Astrocyte of the spinal cord (primary cell): ENCODE data around the gene NXPH4.

Experiments used
- DNase-seq: peaks from one replicate; pipeline ENCODE4 v3.0.0; 2011; ENCODE audit warnings: low read depth, low spot score
- H3K4me3 ChIP-seq: 2 replicates; pipeline ENCODE4 v1.5.1; 2011; ENCODE audit warnings: low read depth, mild to moderate bottlenecking, low read length, moderate library complexity
- CTCF ChIP-seq: IDR thresholded peaks from 2 replicates; pipeline ENCODE4 v1.5.1; 2012; ENCODE audit warnings: low read depth, mild to moderate bottlenecking, low read length, inconsistent platforms
- in situ Hi-C: cut with HindIII; loops from 2 replicates; pipeline ENCODE4 v1.10.0; 2017; ENCODE audit warnings: low sequenced_read_pairs

NXPH4 gene

GRCh38 chr12:57243521-57244311 lies 27.1 kb downstream of the NXPH4 start:
- peak; percentile 85 for TF ChIP-seq CTCF
- H3K4me3 ChIP-seq = peak overlapping the region; percentile 31
- DNase-seq = peak; percentile 75
- in situ Hi-C loops = no loop called here

- no peak for DNase-seq
- no peak for TF ChIP-seq CTCF
- in situ Hi-C loops = no loop called here
- H3K4me3 ChIP-seq = no peak overlapping the region
These were observed 27.7 kb downstream of the NXPH4 start for GRCh38 chr12:57244312-57244696.

GRCh38 chr12:57247041-57247440 lies 30.4 kb downstream of the NXPH4 start:
- DNase-seq = no peak
- no peak overlapping the region for H3K4me3 ChIP-seq
- in situ Hi-C loops = no loop called here
- no peak for TF ChIP-seq CTCF

GRCh38 chr12:57248934-57249742 lies 32.5 kb downstream of the NXPH4 start:
- no peak overlapping the region for H3K4me3 ChIP-seq
- in situ Hi-C loops = no loop called here
- no peak for DNase-seq
- TF ChIP-seq CTCF = no peak

- no peak for TF ChIP-seq CTCF
- no peak for DNase-seq
- in situ Hi-C loops = no loop called here
- no peak overlapping the region for H3K4me3 ChIP-seq
These were observed 33.9 kb downstream of the NXPH4 start for GRCh38 chr12:57250541-57250940.

GRCh38 chr12:57250956-57251355 lies 34.4 kb downstream of the NXPH4 start, which contains the start of gene STAC3:
Gene STAC3, minus strand, starts transcription at chr12:57251187. Its CDS starts 1,551 bp downstream, at chr12:57249636.
- no peak within 1 kb of the TSS for H3K4me3 ChIP-seq
- DNase-seq = no peak
- no peak for TF ChIP-seq CTCF
- in situ Hi-C loops = no loop called here
